ENCODE data around the gene DUSP6. TPM values are rescaled to one million over a fixed set of nuclear protein-coding genes. Genes with fewer than 3 reads are reported as not detected.

Gene DUSP6
- total and polyA plus RNA-seq, 4 donors, result 19.8 to 96.8 (median 64.0) TPM

DNA sequence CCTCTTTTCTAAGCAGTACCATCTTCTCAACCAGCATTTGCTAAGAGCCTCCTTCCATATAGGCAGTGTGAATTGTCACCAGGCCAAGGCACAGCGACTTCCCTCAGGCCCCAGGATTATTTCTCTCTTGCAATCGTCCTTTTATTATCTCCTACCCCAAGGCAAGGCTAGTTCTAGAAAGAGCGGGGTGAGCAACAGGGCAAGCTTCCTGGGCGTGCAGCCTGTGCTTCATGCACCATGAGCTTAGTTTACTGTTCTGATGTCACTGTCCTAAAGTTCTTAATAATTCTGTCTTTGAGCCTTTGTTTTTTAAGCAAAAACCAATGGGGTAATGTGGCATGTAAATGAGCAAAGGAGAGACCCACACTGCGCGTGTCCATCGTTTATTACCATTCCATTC, 27.9 kb downstream of the DUSP6 start:
- 90% methylated on average over 7 of the region's 7 CpGs for WGBS, 2 donors
- Histone ChIP-seq H3K27ac (ENCODE audit: low read depth in 1 of 2, low read length in 2 of 2) (no peak overlapping the region), H3K36me3 (ENCODE audit: control insufficient read depth in 1 of 2, insufficient read depth in 2 of 2, low read length in 1 of 2) (no peaks in the 10 kb centered on the region), H3K9me3 (ENCODE audit: control insufficient read depth, low read length) (no peaks in the 10 kb centered on the region), H3K4me3 (ENCODE audit: low read length in 2 of 2) (no peak overlapping the region), H3K27me3 (ENCODE audit: control insufficient read depth in 1 of 2, insufficient read depth in 2 of 2, low read length in 1 of 2) (no peaks in the 10 kb centered on the region), H3K4me1 (ENCODE audit: control insufficient read depth in 1 of 2, insufficient read depth in 2 of 2, low read length in 2 of 2) (no peaks in the 10 kb centered on the region)
- DNase-seq (no peak), ATAC-seq (ENCODE audit: low FRiP score) (no peak)
- intact Hi-C loops (cut with DNase I), result no loop called here

DNA sequence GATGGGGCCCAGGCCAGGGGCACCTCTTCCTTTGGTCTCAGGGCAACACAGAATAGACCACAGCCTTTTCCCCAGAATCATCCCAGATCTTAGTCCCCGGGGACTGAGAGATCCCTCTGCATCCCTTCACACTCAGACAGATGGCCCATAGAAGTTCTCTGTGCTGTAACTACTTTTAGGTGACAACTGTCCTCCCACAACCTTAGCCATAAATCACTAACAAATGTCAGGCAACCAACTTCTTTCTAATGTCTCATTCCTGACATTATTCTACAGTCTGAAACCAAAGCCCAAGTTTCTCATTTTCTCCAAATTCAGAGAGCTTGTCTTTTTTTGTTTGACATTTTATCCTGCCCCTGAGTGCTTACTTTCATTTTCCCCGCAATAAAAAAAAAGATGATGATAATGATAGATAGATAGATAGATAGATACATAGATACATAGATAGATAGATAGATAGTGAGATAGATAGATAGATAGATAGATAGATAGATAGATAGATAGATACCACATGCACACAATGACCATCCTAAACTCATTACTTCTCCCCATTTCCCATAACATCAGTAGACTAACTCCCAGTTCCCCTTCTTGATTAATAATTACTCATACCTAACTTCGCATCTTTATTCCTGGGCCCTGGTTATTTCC, 28.6 kb downstream of the DUSP6 start:
- DNase-seq, result no peak
- intact Hi-C loops (cut with DNase I), result no loop called here
- Histone ChIP-seq H3K27me3 (ENCODE audit: control insufficient read depth in 1 of 2, insufficient read depth in 2 of 2, low read length in 1 of 2) (no peaks in the 10 kb centered on the region), H3K27ac (ENCODE audit: low read depth in 1 of 2, low read length in 2 of 2) (no peak overlapping the region), H3K4me3 (ENCODE audit: low read length in 2 of 2) (no peak overlapping the region), H3K4me1 (ENCODE audit: control insufficient read depth in 1 of 2, insufficient read depth in 2 of 2, low read length in 2 of 2) (no peaks in the 10 kb centered on the region), H3K9me3 (ENCODE audit: control insufficient read depth, low read length) (no peaks in the 10 kb centered on the region), H3K36me3 (ENCODE audit: control insufficient read depth in 1 of 2, insufficient read depth in 2 of 2, low read length in 1 of 2) (no peaks in the 10 kb centered on the region)
- ATAC-seq (ENCODE audit: low FRiP score), result no peak
- 78 to 89% methylated on average over 3 of the region's 3 CpGs for WGBS, 2 donors

GRCh38 chr12:89320735-89321134, 31.6 kb downstream of the DUSP6 start:
- no peak overlapping the region for H3K4me3 ChIP-seq (ENCODE audit: low read length in 2 of 2)
- no peak for DNase-seq
- intact Hi-C loops (cut with DNase I), result no loop called here
- 94 to 97% methylated on average over 1 of the region's 1 CpG for WGBS, 2 donors
- no peaks in the 10 kb centered on the region for H3K27me3 ChIP-seq (ENCODE audit: control insufficient read depth in 1 of 2, insufficient read depth in 2 of 2, low read length in 1 of 2)
- ATAC-seq (ENCODE audit: low FRiP score), result no peak
- H3K36me3 ChIP-seq (ENCODE audit: control insufficient read depth in 1 of 2, insufficient read depth in 2 of 2, low read length in 1 of 2), result no peaks in the 10 kb centered on the region
- H3K27ac ChIP-seq (ENCODE audit: low read depth in 1 of 2, low read length in 2 of 2), result no peak overlapping the region
- peaks cover 0 to 5% of the 10 kb centered on the region in 2 donors for H3K4me1 ChIP-seq (ENCODE audit: control insufficient read depth in 1 of 2, insufficient read depth in 2 of 2, low read length in 2 of 2)
- no peaks in the 10 kb centered on the region for H3K9me3 ChIP-seq (ENCODE audit: control insufficient read depth, low read length)

- intact Hi-C loops (cut with DNase I), result no loop called here
- no peak overlapping the region for H3K27ac ChIP-seq (ENCODE audit: low read depth in 1 of 2, low read length in 2 of 2)
- no peak for DNase-seq
Observed at GRCh38 chr12:89319606-89320005, 32.7 kb downstream of the DUSP6 start.

DNA sequence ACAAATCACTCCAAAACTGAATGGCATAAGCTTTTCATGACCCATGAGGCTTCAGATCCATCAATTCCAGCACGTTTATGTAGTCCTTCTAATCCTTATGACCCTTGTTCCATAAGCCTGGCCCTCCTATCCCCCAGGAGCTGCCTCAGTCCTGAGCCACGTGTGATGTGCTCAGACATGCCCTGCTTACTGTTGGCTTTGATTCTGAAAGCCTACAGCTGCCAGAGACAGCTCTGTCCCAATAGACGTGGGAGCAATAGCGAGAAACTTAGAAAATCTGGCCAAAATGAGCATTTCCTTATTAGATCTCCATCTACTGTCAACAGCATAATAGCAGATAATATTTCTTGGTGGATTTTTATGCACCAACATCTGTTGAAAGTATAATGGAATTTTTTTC, 33.2 kb downstream of the DUSP6 start:
- H3K27ac ChIP-seq (ENCODE audit: low read depth in 1 of 2, low read length in 2 of 2), result no peak overlapping the region
- no peaks in the 10 kb centered on the region for H3K9me3 ChIP-seq (ENCODE audit: control insufficient read depth, low read length)
- ATAC-seq (ENCODE audit: low FRiP score) (no peak), DNase-seq (no peak)
- H3K36me3 ChIP-seq (ENCODE audit: control insufficient read depth in 1 of 2, insufficient read depth in 2 of 2, low read length in 1 of 2), result no peaks in the 10 kb centered on the region
- 77 to 86% methylated on average over 4 of the region's 4 CpGs for WGBS, 2 donors
- peaks cover 0 to 5% of the 10 kb centered on the region in 2 donors for H3K4me1 ChIP-seq (ENCODE audit: control insufficient read depth in 1 of 2, insufficient read depth in 2 of 2, low read length in 2 of 2)
- H3K4me3 ChIP-seq (ENCODE audit: low read length in 2 of 2), result no peak overlapping the region
- H3K27me3 ChIP-seq (ENCODE audit: control insufficient read depth in 1 of 2, insufficient read depth in 2 of 2, low read length in 1 of 2), result no peaks in the 10 kb centered on the region
- intact Hi-C loops (cut with DNase I), result no loop called here

More at GRCh38 chr12:89319606-89320005, 32.7 kb downstream of the DUSP6 start:
- Histone ChIP-seq H3K9me3 (ENCODE audit: control insufficient read depth, low read length) (no peaks in the 10 kb centered on the region), H3K36me3 (ENCODE audit: control insufficient read depth in 1 of 2, insufficient read depth in 2 of 2, low read length in 1 of 2) (no peaks in the 10 kb centered on the region), H3K4me1 (ENCODE audit: control insufficient read depth in 1 of 2, insufficient read depth in 2 of 2, low read length in 2 of 2) (peaks cover 0 to 5% of the 10 kb centered on the region in 2 donors), H3K4me3 (ENCODE audit: low read length in 2 of 2) (no peak overlapping the region), H3K27me3 (ENCODE audit: control insufficient read depth in 1 of 2, insufficient read depth in 2 of 2, low read length in 1 of 2) (no peaks in the 10 kb centered on the region)
- ATAC-seq (ENCODE audit: low FRiP score), result no peak
- WGBS, 2 donors, result 92 to 93% methylated on average over 2 of the region's 2 CpGs

- no peak overlapping the region for H3K27ac ChIP-seq (ENCODE audit: low read depth in 1 of 2, low read length in 2 of 2)
Observed at GRCh38 chr12:89316705-89317139, 35.6 kb downstream of the DUSP6 start.

DNA sequence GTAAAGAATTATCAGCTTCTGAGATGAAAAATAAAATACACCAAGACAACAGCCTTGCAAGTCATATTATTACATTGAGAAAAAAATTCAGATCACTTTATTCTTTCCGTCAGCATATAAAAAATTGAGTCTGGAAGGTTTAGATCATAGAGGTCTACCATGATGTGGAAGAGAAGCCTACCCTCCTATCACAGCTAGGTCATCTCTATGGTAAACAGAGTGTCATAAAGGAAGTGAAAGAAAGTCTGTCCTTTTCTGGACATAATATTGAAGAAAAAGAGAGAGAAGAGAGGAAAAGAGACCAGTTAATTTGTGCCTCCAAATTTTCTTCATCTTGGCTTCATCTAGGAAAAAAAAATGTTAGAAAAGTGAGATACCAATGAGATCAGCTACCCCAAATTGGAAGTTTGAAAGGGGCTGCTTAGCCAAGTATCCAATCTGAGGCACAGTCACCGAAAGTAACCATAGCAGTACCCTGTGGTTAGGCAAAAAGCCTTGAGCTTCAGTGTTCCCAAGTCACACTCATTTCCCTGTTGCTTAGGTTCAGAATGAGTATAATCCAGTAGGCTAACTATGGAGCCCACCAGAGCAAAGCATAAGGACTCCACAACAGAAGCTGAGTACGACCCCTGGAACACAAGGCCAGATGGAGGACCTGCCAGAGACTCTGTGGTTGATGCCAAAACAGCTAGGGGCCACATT, 38.1 kb downstream of the DUSP6 start:
- Histone ChIP-seq H3K27me3 (ENCODE audit: control insufficient read depth in 1 of 2, insufficient read depth in 2 of 2, low read length in 1 of 2) (no peaks in the 10 kb centered on the region), H3K4me1 (ENCODE audit: control insufficient read depth in 1 of 2, insufficient read depth in 2 of 2, low read length in 2 of 2) (peaks cover 2 to 7% of the 10 kb centered on the region in 2 donors), H3K9me3 (ENCODE audit: control insufficient read depth, low read length) (no peaks in the 10 kb centered on the region), H3K36me3 (ENCODE audit: control insufficient read depth in 1 of 2, insufficient read depth in 2 of 2, low read length in 1 of 2) (no peaks in the 10 kb centered on the region), H3K27ac (ENCODE audit: low read depth in 1 of 2, low read length in 2 of 2) (no peak overlapping the region), H3K4me3 (ENCODE audit: low read length in 2 of 2) (no peak overlapping the region)
- DNase-seq, result no peak
- no peak for ATAC-seq (ENCODE audit: low FRiP score)
- WGBS, 2 donors, result 88 to 89% methylated on average over 3 of the region's 3 CpGs
- intact Hi-C loops (cut with DNase I), result no loop called here

More at GRCh38 chr12:89316705-89317139, 35.6 kb downstream of the DUSP6 start:
- Histone ChIP-seq H3K9me3 (ENCODE audit: control insufficient read depth, low read length) (no peaks in the 10 kb centered on the region), H3K4me3 (ENCODE audit: low read length in 2 of 2) (no peak overlapping the region), H3K36me3 (ENCODE audit: control insufficient read depth in 1 of 2, insufficient read depth in 2 of 2, low read length in 1 of 2) (no peaks in the 10 kb centered on the region), H3K4me1 (ENCODE audit: control insufficient read depth in 1 of 2, insufficient read depth in 2 of 2, low read length in 2 of 2) (peaks cover 0 to 5% of the 10 kb centered on the region in 2 donors), H3K27me3 (ENCODE audit: control insufficient read depth in 1 of 2, insufficient read depth in 2 of 2, low read length in 1 of 2) (no peaks in the 10 kb centered on the region)
- ATAC-seq (ENCODE audit: low FRiP score) (no peak), DNase-seq (no peak)
- intact Hi-C loops (cut with DNase I), result no loop called here
- 4 to 8% methylated on average over 4 of the region's 4 CpGs for WGBS, 2 donors

GRCh38 chr12:89311703-89312293, 40.5 kb downstream of the DUSP6 start:
- 94 to 98% methylated on average over 4 of the region's 4 CpGs for WGBS, 2 donors
- Histone ChIP-seq H3K4me1 (ENCODE audit: control insufficient read depth in 1 of 2, insufficient read depth in 2 of 2, low read length in 2 of 2) (peaks cover 2 to 8% of the 10 kb centered on the region in 2 donors), H3K36me3 (ENCODE audit: control insufficient read depth in 1 of 2, insufficient read depth in 2 of 2, low read length in 1 of 2) (no peaks in the 10 kb centered on the region), H3K27me3 (ENCODE audit: control insufficient read depth in 1 of 2, insufficient read depth in 2 of 2, low read length in 1 of 2) (no peaks in the 10 kb centered on the region), H3K9me3 (ENCODE audit: control insufficient read depth, low read length) (no peaks in the 10 kb centered on the region), H3K27ac (ENCODE audit: low read depth in 1 of 2, low read length in 2 of 2) (no peak overlapping the region), H3K4me3 (ENCODE audit: low read length in 2 of 2) (no peak overlapping the region)
- ATAC-seq (ENCODE audit: low FRiP score) (no peak), DNase-seq (no peak)
- intact Hi-C loops (cut with DNase I), result no loop called here
